GM21737 (cell line): ENCODE measurements around the gene TOMM20L.

ENCODE experiments used
- ATAC-seq: cut with Tn5 transposase; IDR thresholded peaks from one replicate; pipeline ENCODE4 v1.9.1; 2021; ENCODE audit warnings: mild to moderate bottlenecking, moderate library complexity; ENCODE audit not compliant: unreplicated experiment

The TOMM20L gene

DNA sequence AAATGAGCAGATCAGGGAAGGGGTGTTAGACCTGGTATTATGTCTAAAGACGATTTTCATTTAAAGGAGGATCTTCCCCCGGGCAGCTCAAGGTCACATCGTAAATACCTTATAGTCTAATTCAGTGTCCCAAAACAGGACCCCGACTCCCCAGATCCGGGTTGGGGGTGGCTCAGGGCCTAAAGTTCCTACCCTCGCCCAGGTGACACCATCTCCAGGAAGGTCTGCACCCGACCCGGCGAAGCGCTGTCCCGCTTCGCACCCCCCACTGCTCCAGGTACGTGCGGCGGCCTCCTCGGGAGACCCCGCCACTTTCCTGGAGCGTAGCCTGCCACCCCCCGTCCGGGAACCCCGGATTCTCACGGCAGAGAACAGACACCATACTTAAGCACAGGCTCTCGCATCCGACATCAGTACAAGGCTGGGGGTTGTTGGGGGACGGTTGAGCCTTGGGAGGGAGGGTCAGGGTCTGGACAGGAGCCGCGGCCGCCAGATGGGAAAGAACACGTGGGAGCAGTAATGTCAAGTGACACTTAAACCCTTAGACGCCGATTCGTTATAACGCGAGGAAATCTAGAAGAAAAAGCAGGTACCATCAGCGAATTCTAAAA lies 31.0 kb downstream of the TOMM20L start:
- ATAC-seq, result peak; percentile 45

GRCh38 chr14:58427281-58428117 lies 31.8 kb downstream of the TOMM20L start, which contains the start of the genes KIAA0586 and TIMM9:
Gene KIAA0586 (plus strand): TSS chr14:58427719. CDS start chr14:58428265, 546 bp downstream.
Gene TIMM9 (minus strand): TSS chr14:58427531. CDS start chr14:58411945, 15,586 bp downstream.
- ATAC-seq, result peak; percentile 88

DNA sequence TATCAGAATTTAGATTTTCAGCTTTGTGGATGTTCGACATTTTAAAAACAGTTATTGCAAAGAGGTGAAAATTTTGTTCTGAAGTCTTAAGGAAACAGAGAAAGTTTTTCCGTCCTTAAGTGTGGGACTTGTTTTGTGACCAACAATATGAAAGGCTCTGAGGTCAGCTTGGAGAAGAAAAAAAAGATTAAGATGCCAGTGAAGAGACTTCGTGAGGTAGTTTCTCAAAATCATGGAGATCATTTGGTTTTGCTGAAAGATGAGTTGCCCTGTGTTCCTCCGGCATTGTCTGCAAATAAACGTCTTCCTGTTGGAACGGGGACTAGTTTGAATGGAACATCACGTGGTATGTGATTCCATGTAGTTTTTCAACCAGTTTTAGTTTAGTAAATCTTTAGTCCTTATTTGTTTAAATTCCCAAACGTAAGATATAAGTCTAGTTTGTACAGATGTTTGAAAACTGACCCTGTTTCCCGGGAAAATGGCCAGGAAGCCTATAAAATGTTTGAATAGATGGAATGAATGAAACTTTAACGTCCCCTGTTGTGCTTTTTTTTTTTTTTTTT lies 32.5 kb downstream of the TOMM20L start:
- no peak for ATAC-seq

DNA sequence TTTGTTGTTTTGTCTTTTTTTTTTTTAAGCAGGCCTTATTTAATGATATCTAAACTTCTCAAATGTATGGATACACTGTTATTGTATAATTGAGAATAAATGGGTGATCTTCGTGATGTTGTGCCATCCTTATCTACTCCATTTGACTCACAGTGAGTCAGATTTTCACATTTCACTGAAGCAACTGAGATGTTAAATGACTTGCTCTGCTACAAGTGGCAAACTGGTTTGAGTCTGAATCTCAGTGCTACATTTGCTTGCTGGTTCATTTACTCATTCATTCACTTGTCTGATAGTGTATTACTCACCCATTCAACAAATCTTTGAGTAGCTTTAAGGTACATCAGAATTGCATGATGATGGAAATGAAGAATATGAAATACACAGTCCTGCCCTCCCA lies 34.4 kb downstream of the TOMM20L start:
- no peak for ATAC-seq

DNA sequence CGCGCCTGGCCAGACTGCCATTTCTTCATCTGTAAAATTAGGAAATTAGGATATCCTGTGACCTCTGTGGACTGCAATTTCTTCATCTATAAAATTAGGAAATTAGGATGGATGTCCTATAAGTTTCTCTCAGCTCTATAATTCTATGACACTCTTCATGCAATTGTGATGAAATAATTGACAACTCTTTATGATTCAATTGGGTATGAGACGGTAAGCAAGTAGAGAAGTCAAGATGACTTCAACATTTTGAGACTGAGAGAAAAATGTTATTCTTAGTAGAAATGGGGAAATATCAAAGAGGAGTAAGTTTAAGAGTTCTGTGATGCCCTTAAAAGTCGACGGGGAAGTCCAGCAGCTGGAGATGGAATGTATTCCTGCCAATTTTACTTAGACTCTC lies 43.7 kb downstream of the TOMM20L start:
- ATAC-seq, result no peak

GRCh38 chr14:58444627-58445026 lies 48.9 kb downstream of the TOMM20L start:
- no peak for ATAC-seq

GRCh38 chr14:58455593-58456265 lies 60.0 kb downstream of the TOMM20L start:
- ATAC-seq, result no peak
